ENCODE data around the gene USP47. TPM values are rescaled to one million over a fixed set of nuclear protein-coding genes. Genes with fewer than 3 reads are reported as not detected.

Gene USP47
- total RNA-seq, 1 donor from 2014 or later: 45.1 TPM

DNA sequence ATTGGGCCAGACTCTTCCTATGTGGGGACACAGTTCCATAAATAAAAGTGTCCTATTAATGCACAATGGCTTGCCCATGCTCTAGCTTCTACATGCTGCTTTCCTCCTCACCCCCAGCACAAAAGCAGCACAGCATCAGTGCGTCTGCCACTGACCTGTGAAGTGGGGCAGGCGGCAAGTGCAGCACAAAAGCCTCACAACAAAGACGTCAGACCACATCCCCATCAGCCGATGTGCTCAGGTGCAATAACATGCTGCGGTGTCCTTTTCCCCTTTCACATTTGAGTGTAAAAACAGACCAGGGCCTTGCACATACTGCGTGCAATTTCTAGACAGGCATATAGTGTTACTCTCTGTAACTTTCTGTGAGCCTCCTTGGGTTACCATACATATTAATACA, 153.8 kb downstream of the USP47 start:
- Mint-ChIP-seq H3K9me3 (ENCODE audit: unreplicated experiment) (no peaks in the 10 kb centered on the region), H3K4me3 (ENCODE audit: unreplicated experiment) (no peak overlapping the region), H3K27ac (ENCODE audit: unreplicated experiment) (no peak overlapping the region), H3K36me3 (ENCODE audit: low read depth, unreplicated experiment) (no peaks in the 10 kb centered on the region), H3K4me1 (ENCODE audit: unreplicated experiment) (no peaks in the 10 kb centered on the region), H3K27me3 (ENCODE audit: unreplicated experiment) (peaks cover 1% of the 10 kb centered on the region)
- no peak for DNase-seq (ENCODE audit: low spot score)
- TF ChIP-seq, protein P1, sequence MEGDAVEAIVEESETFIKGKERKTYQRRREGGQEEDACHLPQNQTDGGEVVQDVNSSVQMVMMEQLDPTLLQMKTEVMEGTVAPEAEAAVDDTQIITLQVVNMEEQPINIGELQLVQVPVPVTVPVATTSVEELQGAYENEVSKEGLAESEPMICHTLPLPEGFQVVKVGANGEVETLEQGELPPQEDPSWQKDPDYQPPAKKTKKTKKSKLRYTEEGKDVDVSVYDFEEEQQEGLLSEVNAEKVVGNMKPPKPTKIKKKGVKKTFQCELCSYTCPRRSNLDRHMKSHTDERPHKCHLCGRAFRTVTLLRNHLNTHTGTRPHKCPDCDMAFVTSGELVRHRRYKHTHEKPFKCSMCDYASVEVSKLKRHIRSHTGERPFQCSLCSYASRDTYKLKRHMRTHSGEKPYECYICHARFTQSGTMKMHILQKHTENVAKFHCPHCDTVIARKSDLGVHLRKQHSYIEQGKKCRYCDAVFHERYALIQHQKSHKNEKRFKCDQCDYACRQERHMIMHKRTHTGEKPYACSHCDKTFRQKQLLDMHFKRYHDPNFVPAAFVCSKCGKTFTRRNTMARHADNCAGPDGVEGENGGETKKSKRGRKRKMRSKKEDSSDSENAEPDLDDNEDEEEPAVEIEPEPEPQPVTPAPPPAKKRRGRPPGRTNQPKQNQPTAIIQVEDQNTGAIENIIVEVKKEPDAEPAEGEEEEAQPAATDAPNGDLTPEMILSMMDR (IDR thresholded peaks at IDR 0.05; ENCODE audit: unreplicated experiment): no peak

- H3K4me1 Mint-ChIP-seq (ENCODE audit: unreplicated experiment): no peaks in the 10 kb centered on the region
These were observed 154.7 kb downstream of the USP47 start for GRCh38 chr11:11996321-11997048.

GRCh38 chr11:11997049-11997322, 155.2 kb downstream of the USP47 start:
- H3K36me3 Mint-ChIP-seq (ENCODE audit: low read depth, unreplicated experiment): no peaks in the 10 kb centered on the region
- H3K27me3 Mint-ChIP-seq (ENCODE audit: unreplicated experiment): peaks cover 1% of the 10 kb centered on the region
- no peak for DNase-seq (ENCODE audit: low spot score)
- no peaks in the 10 kb centered on the region for H3K9me3 Mint-ChIP-seq (ENCODE audit: unreplicated experiment)
- TF ChIP-seq, protein P1 (IDR thresholded peaks at IDR 0.05; ENCODE audit: unreplicated experiment): no peak
- no peaks in the 10 kb centered on the region for H3K4me1 Mint-ChIP-seq (ENCODE audit: unreplicated experiment)
- no peak overlapping the region for H3K4me3 Mint-ChIP-seq (ENCODE audit: unreplicated experiment)
- no peak overlapping the region for H3K27ac Mint-ChIP-seq (ENCODE audit: unreplicated experiment)

More at GRCh38 chr11:11996321-11997048, 154.7 kb downstream of the USP47 start:
- DNase-seq (ENCODE audit: low spot score): no peak
- Mint-ChIP-seq H3K36me3 (ENCODE audit: low read depth, unreplicated experiment) (no peaks in the 10 kb centered on the region), H3K4me3 (ENCODE audit: unreplicated experiment) (no peak overlapping the region), H3K27ac (ENCODE audit: unreplicated experiment) (no peak overlapping the region), H3K9me3 (ENCODE audit: unreplicated experiment) (no peaks in the 10 kb centered on the region), H3K27me3 (ENCODE audit: unreplicated experiment) (peaks cover 1% of the 10 kb centered on the region)
- TF ChIP-seq, protein P1 (IDR thresholded peaks at IDR 0.05; ENCODE audit: unreplicated experiment): no peak

- Mint-ChIP-seq H3K27me3 (ENCODE audit: unreplicated experiment) (peaks cover 1% of the 10 kb centered on the region), H3K4me1 (ENCODE audit: unreplicated experiment) (no peaks in the 10 kb centered on the region)
These were observed 156.5 kb downstream of the USP47 start for GRCh38 chr11:11998091-11998781.

More at GRCh38 chr11:11998091-11998781, 156.5 kb downstream of the USP47 start:
- DNase-seq (ENCODE audit: low spot score): no peak
- Mint-ChIP-seq H3K36me3 (ENCODE audit: low read depth, unreplicated experiment) (no peaks in the 10 kb centered on the region), H3K9me3 (ENCODE audit: unreplicated experiment) (no peaks in the 10 kb centered on the region), H3K27ac (ENCODE audit: unreplicated experiment) (no peak overlapping the region), H3K4me3 (ENCODE audit: unreplicated experiment) (no peak overlapping the region)
- TF ChIP-seq, protein P1 (IDR thresholded peaks at IDR 0.05; ENCODE audit: unreplicated experiment): no peak
